Measurements from ENCODE around the gene CSRP1. TPM values are rescaled to one million over a fixed set of nuclear protein-coding genes. Genes with fewer than 3 reads are reported as not detected.
A peak's percentile ranks its signal among the peaks of the same experiment; 100 is the strongest.

Gene CSRP1
- polyA plus RNA-seq, 12 donors: 32.3 to 119 (median 37.6) TPM; not detected in 1

DNA sequence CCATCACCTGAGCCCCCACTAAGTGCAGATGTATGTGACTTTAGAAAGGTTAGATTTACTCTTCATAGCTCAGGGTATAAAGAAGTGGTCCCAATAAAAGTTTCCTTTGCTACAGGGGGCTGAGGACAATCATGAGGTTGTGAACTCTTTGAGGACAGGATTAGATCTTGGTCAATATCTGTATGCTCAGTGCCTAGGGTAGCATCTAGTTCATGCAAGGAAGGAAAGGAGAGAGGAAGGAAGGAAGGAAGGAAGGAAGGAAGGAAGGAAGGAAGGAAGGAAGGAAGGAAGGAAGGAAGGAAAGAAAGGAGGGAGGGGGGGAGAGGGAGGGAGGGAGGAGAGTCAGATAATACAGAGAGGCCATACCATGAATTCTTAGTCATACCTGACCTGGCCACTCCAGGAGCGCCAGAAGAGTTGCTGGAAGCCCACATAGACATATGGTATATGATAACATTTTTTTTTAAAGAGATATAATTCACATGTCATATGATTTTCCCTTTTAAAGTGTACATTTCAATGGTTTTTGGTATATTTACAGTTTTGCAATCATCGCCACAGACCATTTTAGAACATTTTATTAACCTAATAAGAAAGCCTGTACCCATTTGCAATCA, 9.7 kb upstream of the CSRP1 start:
- DNase-seq: no peak

DNA sequence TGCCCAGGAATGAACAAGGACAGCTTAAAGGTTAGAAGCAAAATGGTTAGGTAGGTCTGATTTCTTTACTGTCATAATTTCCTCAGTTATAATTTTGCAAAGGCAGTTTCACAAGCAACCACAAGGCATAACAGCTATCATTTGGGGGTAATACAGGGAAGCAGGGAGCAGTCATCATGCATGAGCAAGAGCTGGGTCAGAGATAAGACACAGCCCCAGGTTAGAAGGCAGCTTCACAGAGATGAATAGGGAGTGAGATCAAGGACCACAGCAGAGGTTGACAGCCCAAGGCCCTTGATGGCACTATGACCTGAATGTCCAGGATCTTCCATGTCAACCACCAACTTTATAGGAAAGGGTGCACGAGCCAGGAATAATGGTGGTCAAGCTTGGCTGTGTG, 9.0 kb upstream of the CSRP1 start:
- no peak for DNase-seq

DNA sequence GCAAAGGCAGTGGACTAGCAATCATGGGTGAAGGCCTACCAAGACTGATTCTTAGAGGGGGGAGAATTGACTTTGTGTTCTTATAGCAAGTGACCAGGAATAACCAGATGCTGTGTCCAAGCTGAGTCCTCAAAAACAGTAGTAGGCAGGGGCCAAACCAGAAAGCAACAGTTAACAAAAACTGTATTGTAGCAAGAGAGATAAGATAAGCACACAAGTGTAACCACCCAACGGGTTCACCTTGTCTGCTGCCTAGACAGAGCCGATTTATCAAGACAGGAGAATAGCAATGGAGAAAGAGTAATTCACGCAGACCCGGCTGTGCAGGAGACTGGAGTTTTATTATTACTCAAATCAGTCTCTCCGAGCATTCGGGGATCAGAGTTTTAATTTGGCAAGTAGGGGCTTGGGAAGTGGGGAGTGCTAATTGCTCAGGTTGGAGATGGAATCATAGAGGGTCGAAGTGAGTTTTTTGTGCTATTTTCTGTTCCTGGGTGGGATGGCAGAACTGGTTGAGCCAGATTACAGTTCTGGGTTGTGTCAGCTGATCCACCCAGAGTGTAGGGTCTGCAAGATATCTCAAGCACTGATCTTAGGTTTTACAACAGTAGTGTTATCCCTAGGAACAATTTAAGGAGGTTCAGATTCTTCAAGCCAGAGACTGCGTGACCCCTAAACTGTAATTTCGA, 8.3 kb upstream of the CSRP1 start:
- DNase-seq: no peak

DNA sequence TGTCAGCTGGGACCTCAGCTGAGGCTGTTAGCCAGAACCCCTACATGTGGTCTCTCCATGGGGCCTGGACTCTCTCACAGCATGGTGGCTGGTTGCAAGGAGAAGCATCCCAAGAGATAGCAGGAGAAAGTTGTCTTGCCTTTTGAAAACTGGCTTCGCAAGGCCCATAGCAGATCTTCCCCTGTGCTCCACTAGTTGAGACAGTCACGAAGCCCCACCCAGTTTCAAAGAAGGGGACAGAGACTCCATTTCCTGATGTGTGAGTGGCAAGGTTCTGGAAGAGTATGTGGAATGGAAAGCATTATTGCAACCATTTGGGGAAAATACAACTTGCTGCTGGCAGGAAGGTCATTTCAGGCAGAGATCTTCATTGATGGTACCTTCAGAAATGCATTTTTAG, 7.5 kb upstream of the CSRP1 start:
- no peak for DNase-seq

DNA sequence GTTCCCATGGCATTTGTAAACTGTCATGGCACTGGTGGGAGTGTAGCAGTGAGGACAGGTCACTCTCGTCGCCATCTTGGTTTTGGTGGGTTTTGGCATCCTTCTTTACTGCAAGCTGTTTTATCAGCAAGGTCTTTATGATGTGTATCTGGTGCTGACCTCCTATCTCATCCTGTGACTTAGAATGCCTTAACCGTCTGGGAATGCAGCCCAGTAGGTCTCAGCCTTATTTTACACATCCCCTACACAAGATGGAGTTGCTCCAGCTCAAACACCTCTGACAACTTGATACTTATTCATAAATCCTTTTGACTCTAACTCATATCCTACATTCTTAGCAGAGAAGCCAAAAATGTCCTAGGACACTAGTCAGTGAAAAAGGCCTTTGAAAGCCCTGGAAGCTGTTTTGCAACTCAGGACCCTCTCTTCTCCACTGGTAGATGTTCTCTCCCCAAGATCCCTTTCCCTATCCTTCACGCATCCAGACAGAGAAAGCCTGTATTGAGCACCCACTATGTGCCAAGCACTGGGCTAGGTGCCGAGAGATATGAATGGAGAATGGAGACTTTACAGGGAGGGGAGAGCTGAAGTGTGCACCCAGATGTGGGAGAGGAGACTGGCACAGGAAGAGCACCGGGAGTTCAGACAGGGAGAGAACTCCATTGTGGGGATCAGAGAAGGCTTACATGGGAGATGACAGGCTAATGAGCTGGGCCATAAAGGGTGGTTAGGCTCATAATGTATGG, 6.7 kb upstream of the CSRP1 start:
- no peak for DNase-seq

DNA sequence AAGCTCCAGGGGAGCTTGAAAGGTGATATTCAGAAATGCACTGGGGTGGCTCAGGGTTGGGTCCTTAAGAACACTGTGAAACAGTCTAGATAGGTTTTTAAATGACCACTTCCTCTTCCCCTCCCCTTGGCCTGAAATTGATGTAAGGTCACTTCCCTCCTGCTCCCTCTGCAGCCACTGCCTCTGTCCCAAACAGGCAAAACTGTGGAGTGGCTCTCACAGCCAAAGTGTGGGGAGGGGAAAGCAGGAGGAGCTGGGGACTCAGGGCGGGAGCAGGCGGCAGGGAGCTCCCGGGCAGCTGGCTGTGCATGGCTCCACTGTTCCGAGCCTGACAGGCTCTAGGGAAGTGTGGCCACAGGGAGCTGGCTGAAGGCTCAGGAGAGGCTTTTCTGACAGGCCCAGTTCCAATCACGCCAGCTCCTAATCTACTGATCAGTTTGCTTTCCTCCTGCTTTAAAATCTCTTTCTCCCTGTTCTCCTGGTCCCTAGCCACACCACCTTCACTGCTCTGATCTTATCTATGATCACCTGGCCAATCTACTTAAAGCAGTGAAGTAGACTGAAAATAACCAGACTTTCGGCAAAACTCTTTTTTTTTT, 5.1 kb upstream of the CSRP1 start:
- DNase-seq: peak; percentile 63

DNA sequence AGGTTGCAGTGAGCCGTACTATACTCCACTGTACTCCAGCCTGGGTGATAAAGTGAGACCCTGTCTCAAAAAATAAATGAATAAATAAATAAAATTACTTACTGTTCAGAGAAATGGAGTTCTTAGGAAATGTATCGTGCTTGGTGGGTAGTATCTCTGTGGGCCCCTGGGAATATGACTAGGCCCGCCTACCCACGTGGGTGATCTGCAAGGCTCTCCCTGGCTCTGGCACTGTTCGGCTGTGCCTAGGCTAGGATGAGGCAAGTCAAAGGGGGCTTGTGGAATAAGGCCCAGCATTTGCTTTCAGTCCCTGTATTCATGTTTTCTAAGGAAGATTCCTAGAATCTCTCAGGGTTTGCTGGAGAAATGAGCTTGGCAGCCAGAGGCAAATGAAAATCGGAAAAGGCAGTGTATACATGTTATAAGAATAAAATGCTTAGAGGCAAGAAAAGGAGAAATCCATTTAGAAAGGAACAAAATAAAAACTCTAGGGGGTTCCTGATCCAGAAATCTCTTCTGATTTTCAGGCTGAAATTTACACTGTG, 4.5 kb upstream of the CSRP1 start:
- no peak for DNase-seq

DNA sequence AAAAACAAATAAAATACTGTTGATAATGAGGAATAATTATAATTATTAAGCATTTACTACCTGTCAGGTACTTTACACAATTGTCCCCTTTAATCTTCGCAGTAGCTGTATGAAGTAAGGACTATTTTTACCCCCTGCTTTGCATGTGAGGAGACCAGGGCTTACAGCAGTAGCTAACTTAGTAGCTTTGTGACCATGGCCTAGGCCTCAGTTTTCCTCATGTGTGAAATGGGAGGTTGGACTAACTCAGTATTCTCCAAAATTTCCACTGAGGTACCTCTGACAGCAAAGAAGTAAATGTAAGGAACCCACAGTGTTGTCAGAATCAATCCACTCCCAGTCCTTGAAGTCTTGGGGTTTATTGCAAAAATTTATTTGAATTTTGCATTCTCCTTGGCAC, 3.8 kb upstream of the CSRP1 start:
- no peak for DNase-seq

DNA sequence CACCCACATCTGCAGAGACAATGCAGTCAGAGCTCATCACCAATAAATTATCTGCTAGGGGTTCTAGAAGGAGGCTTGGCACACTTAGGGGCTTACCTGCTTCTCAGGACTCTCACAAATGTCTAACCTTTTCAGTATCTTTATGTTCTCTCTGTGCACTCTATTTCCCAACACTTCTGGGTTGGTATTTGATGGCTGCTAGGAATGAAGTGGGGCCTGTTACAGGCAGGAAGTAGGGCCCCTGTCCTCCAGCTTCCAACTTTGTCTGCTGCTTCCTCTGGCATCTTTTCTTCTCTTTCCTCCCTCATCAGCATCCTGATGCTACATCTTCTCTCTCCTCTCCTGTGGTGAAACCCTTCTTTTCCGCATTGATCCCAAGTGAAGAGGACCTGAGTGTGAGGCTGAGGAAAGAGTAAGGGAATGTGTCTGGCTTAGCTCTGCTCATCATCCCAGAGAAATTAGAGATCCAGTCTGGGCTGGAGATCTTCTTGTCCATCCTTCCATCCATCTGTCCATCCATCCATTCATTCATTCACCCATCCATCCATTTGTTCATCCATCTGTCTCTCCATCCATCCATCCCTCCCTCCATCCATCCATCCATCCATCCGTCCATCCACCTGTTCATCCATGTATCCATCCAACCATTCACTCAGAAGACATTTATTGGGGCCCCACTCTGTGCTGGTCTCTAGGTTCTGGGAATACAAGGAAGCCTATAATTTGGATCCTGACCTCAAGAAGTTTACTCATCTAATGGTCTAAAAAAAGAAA, 2.9 kb upstream of the CSRP1 start:
- no peak for DNase-seq

DNA sequence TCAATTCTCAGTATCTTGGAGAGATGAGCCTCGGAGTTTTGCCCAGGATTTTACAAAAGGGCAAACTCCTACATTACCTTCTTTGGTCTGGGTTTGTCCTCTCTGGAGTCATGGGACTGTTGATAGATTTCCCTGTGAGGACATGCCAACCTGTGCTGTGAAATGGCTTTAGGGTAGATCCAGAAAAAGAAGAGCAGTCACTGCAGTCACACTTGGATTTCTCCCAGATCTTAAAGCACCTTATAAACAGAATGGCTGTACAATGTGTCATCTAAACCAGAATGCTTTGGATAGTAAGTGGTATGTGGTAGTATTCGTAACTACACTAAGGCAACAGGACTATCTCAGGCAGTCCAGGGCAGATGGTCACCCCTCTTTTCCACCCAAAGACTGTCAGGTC, 1.9 kb upstream of the CSRP1 start:
- DNase-seq: no peak

DNA sequence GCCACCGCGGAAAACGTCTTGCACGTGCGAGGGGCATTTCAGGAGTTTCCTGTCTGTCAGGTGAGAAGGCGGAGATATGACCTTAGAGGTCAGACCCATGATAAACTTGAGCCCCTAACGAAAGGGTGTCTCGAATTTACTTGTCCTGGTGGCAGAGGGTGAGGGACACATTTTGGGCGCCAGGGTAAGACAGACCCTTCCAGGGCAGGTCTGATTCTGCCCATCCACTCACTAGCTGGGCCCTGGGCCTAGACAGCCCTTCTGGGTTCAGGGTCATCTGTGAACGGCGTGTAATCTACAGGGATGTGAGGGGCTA, 395 bp upstream of the CSRP1 start:
- no peak for DNase-seq

DNA sequence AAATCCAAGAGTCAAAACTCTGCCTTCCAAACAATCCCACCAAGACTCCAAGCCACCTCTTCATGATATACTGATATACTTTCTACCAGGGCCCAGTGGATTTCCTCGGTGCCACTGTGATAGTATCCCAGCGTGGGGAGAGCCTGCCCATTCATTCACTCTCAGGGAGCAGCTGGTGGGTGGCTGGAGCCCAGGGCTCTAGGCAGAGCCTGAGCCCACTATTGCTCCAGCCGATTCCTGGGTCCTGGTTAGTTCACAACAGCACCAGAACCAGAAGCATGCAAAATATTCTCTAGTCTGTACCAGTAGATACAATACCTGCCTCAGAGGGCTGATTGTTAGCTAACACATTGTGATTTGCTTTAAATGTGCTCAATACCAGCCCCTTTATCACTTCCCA, 831 bp downstream of the CSRP1 start:
- no peak for DNase-seq

DNA sequence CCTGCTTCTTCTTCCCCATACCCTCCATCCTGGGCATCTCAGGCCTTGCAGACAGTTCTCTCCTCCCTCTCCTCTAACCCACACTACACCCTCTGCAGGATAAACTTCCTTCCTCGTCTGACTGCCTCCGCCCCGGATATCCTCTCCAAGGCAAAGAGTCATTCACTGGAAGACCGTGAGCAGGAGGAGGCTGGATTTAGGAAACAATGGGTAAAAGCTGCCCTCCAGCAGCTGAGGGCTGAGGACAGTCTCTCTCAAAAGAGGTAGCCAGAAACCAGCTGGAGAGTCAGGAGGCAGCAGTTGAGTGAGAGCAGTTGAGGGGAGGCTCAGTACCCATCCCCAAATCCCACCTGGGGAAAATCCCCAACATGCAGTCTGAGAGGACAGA, 1.4 kb downstream of the CSRP1 start:
- no peak for DNase-seq

DNA sequence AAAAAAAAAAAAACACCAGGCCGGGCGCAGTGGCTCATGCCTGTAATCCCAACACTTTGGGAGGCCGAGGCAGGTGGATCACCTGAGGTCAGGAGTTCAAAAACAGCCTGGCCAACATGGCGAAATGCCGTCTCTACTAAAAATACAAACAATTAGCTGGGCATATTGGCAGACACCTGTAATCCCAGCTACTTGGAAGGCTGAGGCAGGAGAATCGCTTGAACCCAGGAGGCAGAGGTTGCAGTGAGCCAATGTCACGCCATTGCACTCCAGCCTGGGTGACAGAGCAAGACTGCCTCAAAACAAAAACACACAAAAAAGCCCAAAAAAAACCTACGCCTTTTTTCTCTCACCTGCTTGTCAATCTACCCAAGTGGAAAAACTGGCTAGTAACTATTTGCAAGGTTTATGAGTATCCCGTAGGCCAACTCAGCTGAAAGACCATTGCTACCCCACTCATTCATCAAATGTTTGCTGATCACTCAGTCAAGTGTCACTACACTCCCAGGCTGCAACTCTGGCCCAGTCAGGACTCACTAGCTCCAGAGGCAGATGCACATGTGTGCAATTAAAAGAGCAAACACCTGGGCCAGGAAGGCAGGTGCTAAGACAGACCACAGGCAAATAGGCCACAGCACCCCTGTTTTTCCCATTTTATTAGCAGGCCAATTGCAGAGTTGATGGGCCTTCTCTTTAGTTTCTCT, 2.0 kb downstream of the CSRP1 start:
- DNase-seq: no peak

DNA sequence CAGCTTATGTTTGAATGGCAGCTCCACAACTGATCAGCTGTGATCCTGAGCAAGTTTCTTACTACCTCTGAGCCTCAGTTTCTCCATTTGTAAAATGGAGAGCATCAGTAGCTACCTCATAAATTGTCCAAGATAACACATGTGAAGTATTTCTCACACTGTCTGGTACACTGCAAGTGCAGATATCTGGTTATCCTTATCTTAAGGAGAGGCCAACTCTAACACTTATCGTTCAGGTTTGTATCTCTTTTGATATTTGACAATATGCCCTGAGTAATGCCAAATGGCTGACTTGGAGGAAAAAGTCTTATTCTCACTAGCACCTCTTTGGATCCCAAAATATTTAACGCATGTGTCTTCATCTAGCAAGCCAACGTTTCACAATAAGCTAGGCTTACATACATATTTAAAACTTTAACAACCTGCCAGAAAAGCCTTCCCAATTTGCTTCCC, 2.7 kb downstream of the CSRP1 start:
- DNase-seq: no peak

DNA sequence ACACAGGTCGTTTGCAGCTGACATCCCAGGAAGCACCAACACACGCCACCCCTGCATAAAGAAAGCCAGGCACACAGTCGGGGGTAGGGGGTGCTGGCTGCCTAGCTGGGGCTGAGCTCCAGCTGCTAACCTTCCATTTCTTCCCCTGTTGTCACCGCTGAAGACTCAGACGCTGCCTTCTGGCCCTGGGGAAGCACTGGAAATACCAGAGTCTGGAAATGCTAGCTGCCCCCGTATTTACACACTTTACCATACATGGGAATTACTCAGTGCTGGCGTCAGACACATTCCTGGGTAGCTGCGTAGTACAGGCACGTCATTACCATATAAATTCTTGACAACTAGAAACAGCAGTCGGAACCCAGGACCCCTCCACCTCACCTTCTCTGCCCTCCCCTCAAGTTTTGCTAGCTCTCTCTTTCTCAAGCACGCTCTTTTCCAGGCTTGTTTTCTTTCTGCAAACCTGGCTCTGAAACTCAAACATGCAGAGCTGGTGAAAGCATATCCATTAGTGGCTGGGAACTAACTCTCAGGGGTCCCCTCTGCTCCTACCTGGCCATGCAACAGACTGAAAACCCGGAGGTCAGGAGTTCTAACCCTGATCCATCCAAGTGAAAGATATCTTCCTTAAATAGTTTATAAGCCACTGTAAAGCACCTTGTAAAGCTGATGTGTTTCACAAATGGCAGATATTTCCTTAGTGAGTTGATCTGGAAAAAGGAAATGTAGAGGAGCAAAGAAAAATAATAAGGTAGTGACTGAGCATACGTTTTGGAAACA, 3.3 kb downstream of the CSRP1 start:
- DNase-seq: peak; percentile 51

DNA sequence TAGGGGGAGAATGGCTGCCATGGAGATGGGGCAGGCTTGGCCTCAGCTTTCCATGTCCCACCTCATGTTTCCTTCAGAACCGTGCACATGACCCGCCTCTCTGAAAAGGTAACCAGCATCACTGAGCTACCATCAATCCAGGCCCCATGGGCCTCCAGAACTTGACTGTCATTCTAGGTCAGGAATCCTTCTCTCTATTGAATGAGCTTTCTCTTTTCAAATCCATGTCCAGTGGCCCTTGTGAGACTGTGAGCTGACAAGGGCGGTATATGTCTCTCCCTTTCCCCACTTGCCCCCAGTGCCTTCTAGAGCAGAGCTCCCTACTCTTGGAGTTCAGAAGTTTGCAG, 4.4 kb downstream of the CSRP1 start:
- DNase-seq: no peak

DNA sequence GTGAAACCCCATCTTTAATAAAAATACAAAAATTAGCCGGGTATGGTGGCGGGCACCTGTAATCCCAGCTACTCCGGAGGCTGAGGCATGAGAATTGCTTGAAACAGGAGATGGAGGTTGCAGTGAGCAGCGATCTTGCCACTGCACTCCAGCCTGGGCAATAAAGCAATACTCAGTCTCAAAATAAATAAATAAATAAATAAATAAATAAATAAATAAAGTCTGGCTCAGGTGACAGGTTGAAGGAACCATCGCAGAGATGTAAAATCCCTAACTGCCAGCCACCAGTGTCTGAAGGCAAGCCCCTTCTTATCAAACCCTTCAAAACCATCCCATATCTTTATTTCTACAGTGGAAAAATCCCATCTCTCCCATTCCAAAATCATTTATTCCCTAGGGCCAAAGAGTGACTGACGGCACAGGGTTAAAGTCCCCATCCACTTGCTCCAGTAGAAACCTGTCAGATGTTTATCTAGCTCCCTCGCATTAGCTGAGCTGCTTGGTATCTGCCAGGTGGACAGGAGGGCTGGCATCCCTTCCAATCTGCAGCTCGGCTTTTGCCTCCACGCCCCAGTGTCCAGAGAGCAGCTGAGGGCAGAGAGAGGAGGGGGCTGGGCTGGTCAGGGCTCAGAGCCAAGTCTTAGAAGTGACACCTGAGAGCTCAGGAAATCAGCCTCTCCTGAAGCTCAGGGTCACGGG, 5.0 kb downstream of the CSRP1 start:
- no peak for DNase-seq

DNA sequence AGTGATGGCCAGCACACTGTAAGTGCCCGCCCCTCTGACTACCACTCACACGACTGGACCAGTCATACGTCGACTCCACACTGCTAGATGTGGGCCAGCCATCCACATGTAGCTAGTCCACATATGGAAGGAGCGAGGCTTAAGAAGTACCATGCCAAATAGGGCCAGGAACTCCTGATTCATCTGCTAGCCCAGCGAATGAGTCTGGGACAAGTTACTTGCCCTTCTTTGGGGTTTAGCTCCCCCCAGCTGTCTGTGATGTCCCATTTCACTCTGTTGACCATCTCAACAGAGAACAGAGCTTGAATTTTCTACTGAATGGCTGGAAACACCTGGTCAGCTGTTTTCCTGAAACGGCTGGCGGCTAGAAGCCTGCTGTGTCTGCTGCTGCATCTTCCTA, 5.8 kb downstream of the CSRP1 start:
- DNase-seq: no peak

DNA sequence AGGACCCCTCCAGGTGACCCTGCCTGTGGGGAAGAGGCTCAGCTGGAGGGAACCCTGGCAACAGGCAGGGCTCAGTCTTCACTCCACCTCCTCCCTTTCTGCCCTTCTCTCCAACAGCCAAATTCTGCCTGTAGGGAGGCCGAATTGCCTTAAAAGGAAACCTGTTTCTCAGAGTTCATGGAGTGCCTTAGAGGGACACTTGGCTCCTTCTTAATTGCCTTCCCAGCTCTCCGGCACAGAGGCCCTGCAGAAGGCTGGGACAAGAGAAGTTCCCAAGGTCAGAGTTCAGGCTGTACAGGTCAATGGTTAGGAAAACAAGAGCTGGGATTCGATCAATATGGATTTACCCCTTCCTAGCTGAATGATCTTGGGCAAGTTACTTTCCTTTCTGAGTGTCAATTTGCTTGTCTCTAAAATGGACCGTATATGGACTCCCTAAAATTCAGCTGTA, 6.2 kb downstream of the CSRP1 start:
- no peak for DNase-seq
